Endothelial cell (in vitro differentiated cells): ENCODE data around the gene ACTN2. TPM values are rescaled to one million over a fixed set of nuclear protein-coding genes. Genes with fewer than 3 reads are reported as not detected.

Source experiments
- DNase-seq: peaks from one replicate; pipeline ENCODE4 v3.0.0; 2021; ENCODE audit warnings: low spot score
- H3K27ac Mint-ChIP-seq: one replicate; pipeline ENCODE4 v1.8.0; 2021; ENCODE audit warnings: mixed read lengths, inconsistent platforms; ENCODE audit not compliant: unreplicated experiment
- H3K27me3 Mint-ChIP-seq: one replicate; pipeline ENCODE4 v1.8.0; 2021; ENCODE audit warnings: mild to moderate bottlenecking, moderate library complexity, mixed read lengths, inconsistent platforms; ENCODE audit not compliant: unreplicated experiment
- H3K36me3 Mint-ChIP-seq: one replicate; pipeline ENCODE4 v1.8.0; 2021; ENCODE audit warnings: mild to moderate bottlenecking, low read depth, mixed read lengths, inconsistent platforms; ENCODE audit not compliant: unreplicated experiment
- H3K4me1 Mint-ChIP-seq: one replicate; pipeline ENCODE4 v1.8.0; 2021; ENCODE audit warnings: mild to moderate bottlenecking, mixed read lengths, inconsistent platforms; ENCODE audit not compliant: unreplicated experiment
- H3K4me3 Mint-ChIP-seq: one replicate; pipeline ENCODE4 v1.8.0; 2021; ENCODE audit warnings: mild to moderate bottlenecking, mixed read lengths, inconsistent platforms; ENCODE audit not compliant: unreplicated experiment
- H3K9me3 Mint-ChIP-seq: one replicate; pipeline ENCODE4 v1.8.0; 2021; ENCODE audit warnings: mixed read lengths, inconsistent platforms; ENCODE audit not compliant: unreplicated experiment
- total RNA-seq: library from RNA; stranded (reverse); fragmentation: NEBNext Ultra II Directional; extraction: Animal tissue kit (Norgen Biotek cat#: 25700); gene quantifications from one replicate; pipeline ENCODE4 v1.2.1, GENCODE V29; 2021; ENCODE audit not compliant: unreplicated experiment
- TF ChIP-seq, protein P1 (sequence below): fragments of 200-600 bp; sonication (generic); IDR thresholded peaks from one replicate; pipeline ENCODE4 v1.5.0; 2021; ENCODE audit warnings: antibody characterized with exemption; ENCODE audit not compliant: unreplicated experiment

ACTN2 gene
- total RNA-seq, 1 donor from 2014 or later, result 0.21 TPM

DNA sequence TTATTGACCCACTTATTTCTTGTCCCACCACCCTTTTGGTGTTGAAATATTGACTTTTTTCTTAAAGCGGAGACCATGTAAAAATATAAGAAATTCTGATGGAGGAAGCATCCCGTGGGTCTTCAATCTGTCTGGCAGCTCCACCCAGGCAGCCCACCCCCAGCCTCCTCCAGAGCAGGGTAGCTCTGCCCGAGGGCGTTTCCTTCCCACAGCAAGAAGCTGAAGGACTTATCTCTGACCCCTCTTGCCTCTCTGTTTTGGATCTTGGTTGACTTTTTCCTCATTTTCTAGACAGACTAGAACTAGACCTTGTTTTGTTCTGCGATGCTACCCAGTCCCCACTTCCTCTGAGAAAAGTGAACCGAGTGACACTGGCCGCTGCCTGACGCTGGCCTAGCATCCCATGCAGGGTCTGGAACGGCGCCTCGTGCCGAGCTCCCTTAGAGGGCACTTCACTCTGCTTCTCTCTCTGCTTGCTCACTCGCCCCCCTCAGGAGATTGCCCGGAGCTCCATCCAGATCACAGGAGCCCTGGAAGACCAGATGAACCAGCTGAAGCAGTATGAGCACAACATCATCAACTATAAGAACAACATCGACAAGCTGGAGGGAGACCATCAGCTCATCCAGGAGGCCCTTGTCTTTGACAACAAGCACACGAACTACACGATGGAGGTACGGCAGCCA is 68.4 kb downstream of the ACTN2 start:
- H3K4me3 Mint-ChIP-seq, result no peak overlapping the region
- H3K9me3 Mint-ChIP-seq, result no peaks in the 10 kb centered on the region
- DNase-seq, result no peak
- H3K27me3 Mint-ChIP-seq, result peaks cover 2% of the 10 kb centered on the region
- no peaks in the 10 kb centered on the region for H3K36me3 Mint-ChIP-seq
- H3K4me1 Mint-ChIP-seq, result no peaks in the 10 kb centered on the region
- H3K27ac Mint-ChIP-seq, result no peak overlapping the region
- TF ChIP-seq, protein P1, sequence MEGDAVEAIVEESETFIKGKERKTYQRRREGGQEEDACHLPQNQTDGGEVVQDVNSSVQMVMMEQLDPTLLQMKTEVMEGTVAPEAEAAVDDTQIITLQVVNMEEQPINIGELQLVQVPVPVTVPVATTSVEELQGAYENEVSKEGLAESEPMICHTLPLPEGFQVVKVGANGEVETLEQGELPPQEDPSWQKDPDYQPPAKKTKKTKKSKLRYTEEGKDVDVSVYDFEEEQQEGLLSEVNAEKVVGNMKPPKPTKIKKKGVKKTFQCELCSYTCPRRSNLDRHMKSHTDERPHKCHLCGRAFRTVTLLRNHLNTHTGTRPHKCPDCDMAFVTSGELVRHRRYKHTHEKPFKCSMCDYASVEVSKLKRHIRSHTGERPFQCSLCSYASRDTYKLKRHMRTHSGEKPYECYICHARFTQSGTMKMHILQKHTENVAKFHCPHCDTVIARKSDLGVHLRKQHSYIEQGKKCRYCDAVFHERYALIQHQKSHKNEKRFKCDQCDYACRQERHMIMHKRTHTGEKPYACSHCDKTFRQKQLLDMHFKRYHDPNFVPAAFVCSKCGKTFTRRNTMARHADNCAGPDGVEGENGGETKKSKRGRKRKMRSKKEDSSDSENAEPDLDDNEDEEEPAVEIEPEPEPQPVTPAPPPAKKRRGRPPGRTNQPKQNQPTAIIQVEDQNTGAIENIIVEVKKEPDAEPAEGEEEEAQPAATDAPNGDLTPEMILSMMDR, result no peak

DNA sequence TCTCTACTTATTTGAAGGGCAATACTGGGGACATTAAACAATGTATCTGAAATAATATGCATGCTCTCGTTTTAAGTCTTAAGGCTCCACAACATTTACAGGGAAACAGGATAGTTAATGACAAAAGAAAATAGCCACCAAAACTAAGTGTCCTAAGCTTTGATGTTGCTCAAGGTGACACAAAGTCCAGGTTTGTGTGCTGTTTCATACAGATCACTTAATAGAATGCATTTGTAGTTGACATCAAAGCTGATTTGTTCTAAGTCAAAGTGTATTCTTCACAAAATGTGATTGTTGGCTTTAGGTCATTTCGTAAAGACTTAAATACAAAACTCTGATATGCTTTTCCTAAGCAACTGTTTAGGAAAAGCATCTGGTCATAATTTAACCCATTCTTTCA is 71.3 kb downstream of the ACTN2 start:
- H3K4me3 Mint-ChIP-seq, result no peak overlapping the region
- no peak overlapping the region for H3K27ac Mint-ChIP-seq
- DNase-seq, result no peak
- H3K27me3 Mint-ChIP-seq, result peaks cover 2% of the 10 kb centered on the region
- no peaks in the 10 kb centered on the region for H3K36me3 Mint-ChIP-seq
- no peaks in the 10 kb centered on the region for H3K4me1 Mint-ChIP-seq
- TF ChIP-seq, protein P1, result no peak
- H3K9me3 Mint-ChIP-seq, result no peaks in the 10 kb centered on the region

DNA sequence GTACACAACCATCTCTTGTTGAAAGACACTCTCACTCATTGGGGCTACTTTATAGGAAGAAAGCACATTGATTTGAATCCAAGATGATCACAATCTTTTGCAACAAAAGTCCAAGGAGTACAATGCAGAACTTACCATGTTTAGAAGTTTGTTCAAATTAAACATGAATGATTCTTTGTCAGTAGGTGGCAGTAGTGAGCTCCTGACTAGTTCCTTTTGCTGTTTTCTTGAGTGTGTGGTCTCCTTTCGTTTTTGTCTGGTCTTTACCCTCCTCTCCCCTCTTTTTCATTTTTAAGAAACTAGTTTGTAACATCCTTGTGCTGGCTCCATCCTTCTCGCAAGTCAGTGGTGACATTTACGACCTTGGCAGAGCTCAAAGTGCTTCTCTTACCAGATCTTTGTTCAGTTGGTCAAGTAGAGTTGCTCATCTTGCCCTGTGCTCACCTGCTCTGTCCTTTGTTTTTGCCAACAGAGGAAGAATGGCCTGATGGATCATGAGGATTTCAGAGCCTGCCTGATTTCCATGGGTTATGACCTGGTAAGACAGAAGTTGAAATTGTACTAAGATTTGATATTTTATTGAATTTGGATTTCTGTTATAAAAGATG is 73.1 kb downstream of the ACTN2 start:
- peak; percentile 22 for DNase-seq
- no peaks in the 10 kb centered on the region for H3K36me3 Mint-ChIP-seq
- no peaks in the 10 kb centered on the region for H3K9me3 Mint-ChIP-seq
- H3K27ac Mint-ChIP-seq, result no peak overlapping the region
- H3K4me3 Mint-ChIP-seq, result no peak overlapping the region
- peaks cover 2% of the 10 kb centered on the region for H3K27me3 Mint-ChIP-seq
- H3K4me1 Mint-ChIP-seq, result no peaks in the 10 kb centered on the region
- TF ChIP-seq, protein P1, result peak; percentile 75

DNA sequence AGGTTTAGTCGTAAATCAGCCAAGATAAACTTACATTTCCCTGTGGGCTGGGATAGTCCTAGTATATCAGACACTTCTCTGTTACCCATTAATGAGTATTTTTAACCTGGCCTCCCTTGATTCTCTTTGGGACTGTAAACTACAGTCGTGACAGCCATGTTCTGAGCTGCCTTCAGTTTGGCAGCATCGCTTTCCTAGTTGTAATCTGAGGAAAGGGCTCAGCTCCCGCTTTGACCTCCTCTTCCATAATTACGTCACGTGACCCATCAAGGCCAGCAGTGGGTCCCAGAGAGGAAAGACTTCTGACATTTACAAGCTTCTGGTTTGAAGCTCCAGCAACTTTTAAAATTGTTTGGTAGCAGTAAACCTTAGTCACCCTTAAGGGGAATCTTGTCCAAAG is 74.2 kb downstream of the ACTN2 start:
- Mint-ChIP-seq H3K9me3 (no peaks in the 10 kb centered on the region), H3K36me3 (no peaks in the 10 kb centered on the region), H3K27ac (no peak overlapping the region), H3K4me3 (no peak overlapping the region), H3K4me1 (no peaks in the 10 kb centered on the region), H3K27me3 (peaks cover 4% of the 10 kb centered on the region)
- no peak for DNase-seq
- TF ChIP-seq, protein P1, result no peak

DNA sequence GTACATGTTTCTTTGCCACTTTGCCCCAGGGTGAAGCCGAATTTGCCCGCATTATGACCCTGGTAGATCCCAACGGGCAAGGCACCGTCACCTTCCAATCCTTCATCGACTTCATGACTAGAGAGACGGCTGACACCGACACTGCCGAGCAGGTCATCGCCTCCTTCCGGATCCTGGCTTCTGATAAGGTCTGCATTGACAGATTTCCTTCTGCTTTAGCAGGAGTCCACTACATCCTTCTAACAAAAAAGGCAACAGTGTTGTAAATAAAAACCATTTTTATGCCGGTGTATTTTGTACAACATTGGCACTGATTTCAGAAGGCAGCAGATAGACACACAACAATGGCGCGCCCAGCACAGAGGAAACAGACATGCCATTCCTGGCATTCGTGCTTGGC is 74.7 kb downstream of the ACTN2 start:
- H3K9me3 Mint-ChIP-seq, result no peaks in the 10 kb centered on the region
- no peak overlapping the region for H3K27ac Mint-ChIP-seq
- no peaks in the 10 kb centered on the region for H3K4me1 Mint-ChIP-seq
- TF ChIP-seq, protein P1, result no peak
- no peak overlapping the region for H3K4me3 Mint-ChIP-seq
- no peak for DNase-seq
- no peaks in the 10 kb centered on the region for H3K36me3 Mint-ChIP-seq
- H3K27me3 Mint-ChIP-seq, result peaks cover 4% of the 10 kb centered on the region
